Smooth muscle cell (in vitro differentiated cells): Measurements from ENCODE around the gene VWA5B1. TPM values are rescaled to one million over a fixed set of nuclear protein-coding genes. Genes with fewer than 3 reads are reported as not detected.

ENCODE experiments used
- DNase-seq: peaks from one replicate; lab custom pipeline; 2025; ENCODE audit not compliant: unreplicated experiment; lab: John Stamatoyannopoulos, UW
- H2AFZ ChIP-seq: fragments of 200-600 bp; sonication (generic); 2 replicates; pipeline ENCODE4 v1.6.0; 2016; ENCODE audit warnings: antibody characterized with exemption, low read depth, mild to moderate bottlenecking
- H3F3A ChIP-seq: fragments of 200-600 bp; sonication (generic); 2 replicates; pipeline ENCODE4 v1.6.0; 2017; ENCODE audit warnings: antibody characterized with exemption, low read depth
- H3K27ac ChIP-seq: fragments of 200-600 bp; sonication (generic); 2 replicates; pipeline ENCODE4 v1.5.1; 2016; ENCODE audit warnings: low read depth, mild to moderate bottlenecking
- H3K27me3 ChIP-seq: fragments of 200-600 bp; sonication (generic); 2 replicates; pipeline ENCODE4 v1.6.1; 2016; ENCODE audit warnings: low read depth, mild to moderate bottlenecking
- H3K36me3 ChIP-seq: fragments of 200-600 bp; sonication (generic); 2 replicates; pipeline ENCODE4 v1.5.1; 2016; ENCODE audit warnings: low read depth
- H3K4me1 ChIP-seq: fragments of 200-600 bp; sonication (generic); 2 replicates; pipeline ENCODE4 v1.5.1; 2016; ENCODE audit warnings: low read depth
- H3K4me2 ChIP-seq: fragments of 200-600 bp; sonication (generic); 2 replicates; pipeline ENCODE4 v1.6.0; 2016; ENCODE audit warnings: mild to moderate bottlenecking
- H3K4me3 ChIP-seq: fragments of 200-600 bp; sonication (generic); 2 replicates; pipeline ENCODE4 v1.5.1; 2016; ENCODE audit warnings: mild to moderate bottlenecking
- H3K79me2 ChIP-seq: fragments of 200-600 bp; sonication (generic); 2 replicates; pipeline ENCODE4 v1.6.0; 2016; ENCODE audit warnings: low read depth, mild to moderate bottlenecking
- H3K9ac ChIP-seq: fragments of 200-600 bp; sonication (generic); 2 replicates; pipeline ENCODE4 v1.6.0; 2016; ENCODE audit warnings: low read depth
- H3K9me3 ChIP-seq: fragments of 200-600 bp; sonication (generic); replicated peaks from 2 replicates; pipeline ENCODE4 v1.5.1; 2016; ENCODE audit warnings: low read depth
- H4K20me1 ChIP-seq: fragments of 200-600 bp; sonication (generic); 2 replicates; pipeline ENCODE4 v1.6.0; 2016; ENCODE audit warnings: low read depth
- CTCF ChIP-seq: fragments of 200-600 bp; sonication (generic); IDR thresholded peaks from 2 replicates; pipeline ENCODE4 v1.5.1; 2017; ENCODE audit warnings: borderline replicate concordance, mild to moderate bottlenecking, antibody characterized with exemption; ENCODE audit not compliant: insufficient read depth, poor library complexity, severe bottlenecking
- WGBS: methylation state at CpG from one replicate; pipeline ENCODE4 v1.1.7; 2016; ENCODE audit warnings: low lambda C conversion rate; 5-methylcytosine and 5-hydroxymethylcytosine counted together
- polyA plus RNA-seq: library from polyadenylated mRNA; unstranded; fragments of >200 nt; fragmentation: Nextera tagmentation; extraction: Ambion mirVana; gene quantifications from 2 replicates; pipeline ENCODE4 v1.2.1, GENCODE V29; 2016
- total RNA-seq: library from RNA; depleted of rRNA; stranded (reverse); fragments of >200 nt; gene quantifications from 2 replicates; pipeline ENCODE4 v1.2.3, GENCODE V29; 2014

VWA5B1 gene
- total and polyA plus RNA-seq, 2 experiments from 2014 or later: not detected

GRCh38 chr1:20400341-20401177 lies 109.9 kb downstream of the VWA5B1 start:
- Histone ChIP-seq H3K9me3 (no peaks in the 10 kb centered on the region), H3K27ac (no peak overlapping the region), H3K36me3 (no peaks in the 10 kb centered on the region), H3K4me2 (no peak overlapping the region), H3F3A (no peaks in the 10 kb centered on the region), H3K4me1 (no peaks in the 10 kb centered on the region), H4K20me1 (no peaks in the 10 kb centered on the region), H3K9ac (no peak overlapping the region), H3K79me2 (no peaks in the 10 kb centered on the region), H3K27me3 (peaks cover 61% of the 10 kb centered on the region), H3K4me3 (no peak overlapping the region), H2AFZ (no peak overlapping the region)
- DNase-seq: no peak
- no peak for TF ChIP-seq CTCF
- WGBS: 51% methylated on average over 8 of the region's 10 CpGs

DNA sequence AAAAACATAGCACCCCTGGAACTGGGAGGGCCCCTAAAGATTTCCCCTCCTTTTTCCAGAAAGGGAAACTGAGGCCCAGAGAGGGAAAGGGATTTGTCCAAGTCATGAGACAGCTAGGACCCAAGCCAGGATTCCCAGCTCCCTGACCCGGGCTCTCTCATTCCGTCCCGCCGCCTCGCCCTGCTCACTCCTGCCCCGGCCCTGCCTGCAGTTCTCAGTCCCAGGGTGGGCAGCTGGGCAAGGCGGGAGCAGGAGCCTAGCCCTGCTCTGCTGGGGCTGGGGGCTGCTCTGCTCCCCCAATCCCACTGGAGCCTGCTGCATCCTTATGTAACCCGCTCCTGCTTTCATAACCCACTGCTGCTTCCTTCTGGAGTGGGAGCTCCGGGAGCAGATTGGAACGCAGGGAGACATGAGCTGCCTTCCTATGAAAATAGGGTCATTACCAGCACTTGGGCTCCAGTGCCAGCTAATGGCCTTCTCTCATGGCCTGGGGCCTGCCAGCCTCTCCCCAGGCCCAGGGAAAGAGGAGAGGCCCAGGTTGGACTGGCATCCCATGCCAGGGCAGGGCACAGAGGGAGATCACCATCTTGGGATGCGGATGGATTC lies 110.8 kb downstream of the VWA5B1 start:
- Histone ChIP-seq H2AFZ (no peak overlapping the region), H3K36me3 (no peaks in the 10 kb centered on the region), H3K9ac (no peak overlapping the region), H3K4me3 (no peak overlapping the region), H3K27ac (no peak overlapping the region), H3F3A (no peaks in the 10 kb centered on the region), H3K4me2 (no peak overlapping the region), H3K4me1 (peaks cover 6% of the 10 kb centered on the region), H3K9me3 (no peaks in the 10 kb centered on the region), H4K20me1 (no peaks in the 10 kb centered on the region), H3K27me3 (peaks cover 64% of the 10 kb centered on the region), H3K79me2 (no peaks in the 10 kb centered on the region)
- 94% methylated on average over 11 of the region's 11 CpGs for WGBS
- TF ChIP-seq CTCF: no peak
- DNase-seq: no peak

GRCh38 chr1:20402585-20403422 lies 112.1 kb downstream of the VWA5B1 start:
- TF ChIP-seq CTCF: no peak
- no peaks in the 10 kb centered on the region for H3K36me3 ChIP-seq
- peaks cover 6% of the 10 kb centered on the region for H3K4me1 ChIP-seq
- peaks cover 60% of the 10 kb centered on the region for H3K27me3 ChIP-seq
- WGBS: 57% methylated on average over 13 of the region's 13 CpGs
- no peaks in the 10 kb centered on the region for H3K9me3 ChIP-seq
- DNase-seq: no peak
- no peak overlapping the region for H3K4me3 ChIP-seq
- no peaks in the 10 kb centered on the region for H3F3A ChIP-seq
- H4K20me1 ChIP-seq: no peaks in the 10 kb centered on the region
- no peak overlapping the region for H3K27ac ChIP-seq
- H3K9ac ChIP-seq: no peak overlapping the region
- H3K79me2 ChIP-seq: no peaks in the 10 kb centered on the region
- no peak overlapping the region for H2AFZ ChIP-seq
- H3K4me2 ChIP-seq: no peak overlapping the region
